ENCODE results near the gene PROSER3. TPM values are rescaled to one million over a fixed set of nuclear protein-coding genes. Genes with fewer than 3 reads are reported as not detected.

PROSER3 gene
- total RNA-seq, 3 donors from 2014 or later, result 27.2 to 33.7 (median 27.3) TPM

- H3K27me3 Mint-ChIP-seq (ENCODE audit: low read depth), result no peaks in the 10 kb centered on the region
- H3K4me3 Mint-ChIP-seq, result no peak overlapping the region
- no peak for DNase-seq
- H3K36me3 Mint-ChIP-seq (ENCODE audit: insufficient read depth), result peaks cover 11% of the 10 kb centered on the region
- no peak for ATAC-seq
- peaks cover 10% of the 10 kb centered on the region for H3K4me1 Mint-ChIP-seq (ENCODE audit: low read depth)
- H3K9me3 Mint-ChIP-seq, result no peaks in the 10 kb centered on the region
These were observed 22.7 kb downstream of the PROSER3 start for GRCh38 chr19:35780717-35781116.

DNA sequence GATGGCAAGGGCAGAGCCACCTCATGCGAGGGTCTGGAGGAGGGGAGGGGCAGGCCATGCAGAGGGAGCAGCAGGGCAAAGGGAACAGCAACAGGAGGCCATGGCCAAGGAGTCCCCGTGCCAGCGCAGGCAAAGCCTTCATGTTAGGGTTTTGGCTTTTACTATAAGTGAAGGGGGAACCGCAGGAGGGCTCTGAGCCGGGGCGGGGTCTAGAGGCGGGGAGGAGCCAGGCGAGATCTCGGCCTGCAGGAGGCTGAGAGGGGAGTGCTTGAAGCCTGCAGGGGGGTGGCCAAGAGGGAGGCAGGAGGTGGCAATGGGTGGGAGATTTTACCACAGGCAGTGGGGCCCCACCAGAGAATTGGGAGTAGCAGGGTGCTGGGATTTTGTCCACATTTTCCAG lies 23.7 kb downstream of the PROSER3 start:
- Mint-ChIP-seq H3K4me1 (ENCODE audit: low read depth) (peaks cover 3% of the 10 kb centered on the region), H3K36me3 (ENCODE audit: insufficient read depth) (peaks cover 11% of the 10 kb centered on the region), H3K4me3 (no peak overlapping the region), H3K9me3 (no peaks in the 10 kb centered on the region), H3K27me3 (ENCODE audit: low read depth) (no peaks in the 10 kb centered on the region)
- ATAC-seq, result no peak
- DNase-seq, result no peak

DNA sequence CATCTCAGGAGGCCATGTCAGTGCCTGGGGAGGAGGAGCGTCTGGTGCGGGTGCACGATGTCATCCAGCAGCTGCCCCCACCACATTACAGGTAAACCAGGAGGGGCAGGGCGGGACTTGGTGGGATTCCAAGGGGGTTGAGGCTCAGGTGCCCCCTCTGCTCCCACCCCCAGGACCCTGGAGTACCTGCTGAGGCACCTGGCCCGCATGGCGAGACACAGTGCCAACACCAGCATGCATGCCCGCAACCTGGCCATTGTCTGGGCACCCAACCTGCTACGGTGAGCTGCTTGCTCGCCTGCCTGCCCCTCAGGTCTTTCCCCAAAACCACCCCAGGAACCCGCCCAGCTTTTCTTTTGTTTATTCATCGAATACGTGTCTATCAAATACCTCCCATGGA lies 24.6 kb downstream of the PROSER3 start:
- H3K4me1 Mint-ChIP-seq (ENCODE audit: low read depth), result no peaks in the 10 kb centered on the region
- no peaks in the 10 kb centered on the region for H3K9me3 Mint-ChIP-seq
- ATAC-seq (no peak), DNase-seq (no peak)
- no peak overlapping the region for H3K4me3 Mint-ChIP-seq
- H3K27me3 Mint-ChIP-seq (ENCODE audit: low read depth), result no peaks in the 10 kb centered on the region
- H3K36me3 Mint-ChIP-seq (ENCODE audit: insufficient read depth), result peaks cover 11% of the 10 kb centered on the region

DNA sequence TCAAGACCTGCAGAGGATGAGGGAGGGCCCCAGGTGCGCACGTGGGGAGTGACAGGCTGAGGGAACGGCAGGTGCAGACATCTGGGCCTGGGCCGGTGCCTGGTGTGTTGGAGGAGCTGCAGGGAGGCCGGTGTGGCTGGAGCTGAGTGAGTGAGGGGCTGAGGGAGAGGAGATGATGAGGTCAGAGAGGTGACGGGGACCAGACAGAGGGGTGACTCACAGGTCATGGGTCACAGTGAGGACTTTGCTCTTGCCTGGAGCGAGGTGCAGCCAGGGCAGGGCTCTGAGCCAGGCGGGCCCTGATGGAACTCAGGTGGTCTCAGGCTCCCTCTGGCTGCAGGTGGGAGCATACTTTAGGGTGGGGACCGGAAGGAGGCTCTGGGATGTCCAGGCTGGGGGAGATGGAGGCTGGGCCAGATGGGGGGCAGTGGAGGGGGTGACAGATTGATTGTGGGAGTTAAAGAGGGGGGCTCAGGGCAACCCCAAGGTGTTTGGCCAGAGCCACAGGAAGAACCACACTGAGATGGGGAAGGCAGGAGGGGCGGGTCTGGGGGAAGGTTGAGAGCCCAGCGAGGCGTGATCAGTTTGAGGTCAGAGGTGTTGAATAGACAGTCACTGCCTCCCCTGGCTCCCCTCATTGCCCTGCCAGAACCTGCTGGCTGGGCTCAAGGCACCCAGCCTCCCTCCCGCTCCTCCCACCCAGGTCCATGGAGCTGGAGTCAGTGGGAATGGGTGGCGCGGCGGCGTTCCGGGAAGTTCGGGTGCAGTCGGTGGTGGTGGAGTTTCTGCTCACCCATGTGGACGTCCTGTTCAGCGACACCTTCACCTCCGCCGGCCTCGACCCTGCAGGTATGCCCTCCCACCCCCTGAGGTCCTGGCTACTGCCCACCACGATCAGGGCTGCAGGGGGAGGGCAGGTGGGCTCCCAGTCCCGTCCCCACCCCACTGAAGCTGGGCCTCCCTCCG lies 25.8 kb downstream of the PROSER3 start:
- DNase-seq, result no peak

GRCh38 chr19:35784503-35785338 lies 26.7 kb downstream of the PROSER3 start:
- peaks cover 11% of the 10 kb centered on the region for H3K36me3 Mint-ChIP-seq (ENCODE audit: insufficient read depth)
- H3K4me1 Mint-ChIP-seq (ENCODE audit: low read depth), result no peaks in the 10 kb centered on the region
- no peak overlapping the region for H3K4me3 Mint-ChIP-seq
- no peaks in the 10 kb centered on the region for H3K9me3 Mint-ChIP-seq
- H3K27me3 Mint-ChIP-seq (ENCODE audit: low read depth), result no peaks in the 10 kb centered on the region
- DNase-seq (no peak), ATAC-seq (no peak)

More for the DNA sequence above, 25.8 kb downstream of the PROSER3 start:
- no peaks in the 10 kb centered on the region for H3K27me3 Mint-ChIP-seq (ENCODE audit: low read depth)
- ATAC-seq, result no peak
- no peaks in the 10 kb centered on the region for H3K4me1 Mint-ChIP-seq (ENCODE audit: low read depth)
- peaks cover 11% of the 10 kb centered on the region for H3K36me3 Mint-ChIP-seq (ENCODE audit: insufficient read depth)
- H3K4me3 Mint-ChIP-seq, result no peak overlapping the region
- no peaks in the 10 kb centered on the region for H3K9me3 Mint-ChIP-seq

DNA sequence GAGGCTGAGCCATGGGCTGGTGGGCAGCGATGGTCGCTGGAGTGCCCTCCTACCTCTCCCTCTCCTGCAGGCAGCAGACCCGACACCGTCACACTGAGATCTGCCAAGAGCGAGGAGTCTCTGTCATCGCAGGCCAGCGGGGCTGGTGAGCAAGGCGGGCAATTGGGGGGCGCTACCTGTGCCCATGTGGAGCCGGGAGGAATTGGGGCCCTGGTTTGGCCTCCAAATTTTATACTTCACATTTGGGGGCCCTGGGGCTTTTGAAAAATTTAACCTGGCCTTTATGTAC lies 27.3 kb downstream of the PROSER3 start:
- ATAC-seq, result no peak
- H3K4me3 Mint-ChIP-seq, result no peak overlapping the region
- no peaks in the 10 kb centered on the region for H3K9me3 Mint-ChIP-seq

GRCh38 chr19:35786299-35787160 lies 28.6 kb downstream of the PROSER3 start:
- Mint-ChIP-seq H3K4me1 (ENCODE audit: low read depth) (no peaks in the 10 kb centered on the region), H3K36me3 (ENCODE audit: insufficient read depth) (peaks cover 10% of the 10 kb centered on the region), H3K27me3 (ENCODE audit: low read depth) (no peaks in the 10 kb centered on the region), H3K4me3 (no peak overlapping the region), H3K9me3 (no peaks in the 10 kb centered on the region)
- DNase-seq (no peak), ATAC-seq (no peak)

More for the DNA sequence above, 27.3 kb downstream of the PROSER3 start:
- Mint-ChIP-seq H3K4me1 (ENCODE audit: low read depth) (no peaks in the 10 kb centered on the region), H3K27me3 (ENCODE audit: low read depth) (no peaks in the 10 kb centered on the region), H3K36me3 (ENCODE audit: insufficient read depth) (peaks cover 11% of the 10 kb centered on the region)
- DNase-seq, result no peak

GRCh38 chr19:35787227-35787799 lies 29.3 kb downstream of the PROSER3 start:
- Mint-ChIP-seq H3K27me3 (ENCODE audit: low read depth) (no peaks in the 10 kb centered on the region), H3K36me3 (ENCODE audit: insufficient read depth) (peaks cover 7% of the 10 kb centered on the region), H3K9me3 (no peaks in the 10 kb centered on the region), H3K4me3 (no peak overlapping the region), H3K4me1 (ENCODE audit: low read depth) (no peaks in the 10 kb centered on the region)
- DNase-seq (no peak), ATAC-seq (no peak)

DNA sequence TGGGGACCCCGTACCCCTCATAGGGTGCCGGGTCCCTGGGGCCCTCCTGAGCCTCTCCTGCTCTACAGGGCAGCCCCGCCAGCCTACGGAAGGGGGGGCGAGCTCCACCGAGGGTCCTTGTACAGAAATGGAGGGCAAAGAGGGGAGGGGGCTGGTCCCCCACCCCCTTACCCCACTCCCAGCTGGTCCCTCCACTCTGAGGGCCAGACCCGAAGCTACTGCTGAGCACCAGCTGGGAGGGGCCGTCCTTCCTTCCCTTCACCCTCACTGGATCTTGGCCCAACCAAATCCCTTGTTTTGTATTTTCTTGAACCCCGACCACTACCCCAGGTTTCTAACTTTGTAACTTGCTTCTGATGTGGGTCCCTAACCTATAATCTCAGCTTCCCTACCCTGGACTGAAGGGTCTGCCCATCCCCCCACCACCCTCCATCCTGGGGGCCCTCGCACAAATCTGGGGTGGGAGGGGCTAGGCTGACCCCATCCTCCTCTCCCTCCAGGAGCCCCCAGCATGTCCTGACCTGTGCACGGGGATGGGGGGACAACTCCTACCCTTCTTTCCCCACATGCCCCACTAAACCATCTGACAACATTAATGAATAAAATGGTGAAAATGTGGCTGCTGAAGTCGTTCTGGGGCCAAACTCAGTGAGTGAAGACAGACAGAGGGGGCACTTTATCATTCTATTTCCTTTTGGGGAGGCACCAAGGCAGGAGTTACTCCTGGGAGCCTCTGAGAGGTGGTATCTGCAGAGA lies 30.4 kb downstream of the PROSER3 start:
- Mint-ChIP-seq H3K4me1 (ENCODE audit: low read depth) (no peaks in the 10 kb centered on the region), H3K36me3 (ENCODE audit: insufficient read depth) (peaks cover under 1% of the 10 kb centered on the region), H3K27me3 (ENCODE audit: low read depth) (no peaks in the 10 kb centered on the region), H3K4me3 (no peak overlapping the region), H3K9me3 (no peaks in the 10 kb centered on the region)
- DNase-seq (no peak), ATAC-seq (no peak)

GRCh38 chr19:35789195-35789977 lies 31.4 kb downstream of the PROSER3 start:
- Mint-ChIP-seq H3K27me3 (ENCODE audit: low read depth) (peaks cover 5% of the 10 kb centered on the region), H3K4me1 (ENCODE audit: low read depth) (no peaks in the 10 kb centered on the region), H3K36me3 (ENCODE audit: insufficient read depth) (no peaks in the 10 kb centered on the region), H3K9me3 (no peaks in the 10 kb centered on the region), H3K4me3 (no peak overlapping the region)
- DNase-seq, result no peak
- no peak for ATAC-seq

DNA sequence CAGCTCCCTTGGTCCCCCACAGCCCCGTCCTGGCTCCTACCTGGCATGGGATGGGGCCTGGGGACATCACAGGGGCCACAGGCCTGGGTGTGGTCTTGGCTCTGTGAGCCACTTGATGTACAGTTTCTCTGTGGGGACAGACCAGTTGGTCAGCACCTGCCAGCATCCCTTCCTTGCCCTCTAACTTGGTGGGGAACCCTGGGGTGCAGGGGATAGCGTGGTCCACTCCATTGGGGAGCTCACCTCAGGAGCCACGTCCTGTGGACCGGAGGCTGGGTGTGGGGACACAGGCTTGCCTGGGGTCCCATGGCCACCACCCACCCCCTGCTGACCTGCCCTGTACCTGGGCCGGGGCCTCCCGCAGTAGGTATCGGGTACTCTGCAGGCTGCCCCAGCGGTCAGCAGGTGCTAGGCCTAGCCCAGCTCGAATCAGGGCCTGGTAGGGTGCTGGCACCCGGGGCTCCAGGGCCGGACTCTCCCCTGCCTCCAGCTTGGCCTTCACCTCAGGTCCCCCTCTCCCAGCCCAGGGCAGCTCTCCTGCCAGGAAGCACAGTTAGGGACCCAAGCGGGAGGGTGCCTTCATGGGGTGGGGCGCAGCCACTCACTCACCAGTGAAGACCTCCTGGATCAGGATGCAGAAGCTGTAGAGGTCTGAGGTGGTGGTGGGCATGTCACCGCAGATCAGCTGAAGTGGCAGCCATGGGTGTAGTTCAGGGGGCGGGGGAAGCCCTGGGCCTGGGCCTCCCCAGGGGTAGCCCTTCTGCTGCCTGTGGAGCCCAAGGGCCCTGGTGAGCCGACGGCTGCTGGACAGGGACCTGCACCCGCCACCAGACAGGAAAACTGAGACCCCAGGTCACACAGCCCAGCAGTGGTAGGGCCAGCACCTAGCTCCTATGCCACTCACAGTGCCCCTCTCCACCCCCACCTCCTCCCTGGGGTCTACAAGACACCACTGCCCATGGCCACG lies 32.3 kb downstream of the PROSER3 start:
- no peaks in the 10 kb centered on the region for H3K9me3 Mint-ChIP-seq
- no peaks in the 10 kb centered on the region for H3K4me1 Mint-ChIP-seq (ENCODE audit: low read depth)
- H3K36me3 Mint-ChIP-seq (ENCODE audit: insufficient read depth), result no peaks in the 10 kb centered on the region
- H3K27me3 Mint-ChIP-seq (ENCODE audit: low read depth), result peaks cover 5% of the 10 kb centered on the region
- no peak overlapping the region for H3K4me3 Mint-ChIP-seq
- DNase-seq (no peak), ATAC-seq (no peak)

Data from activated T-cell treated with anti-CD3 and anti-CD28 coated beads, Interleukin-2, amount 50 U/mL, for 4 hours (primary cell).